Thyroid gland (tissue), 4 donors: ENCODE results near the gene GNG3.

Experiments used
- CTCF ChIP-seq, 6 experiments: fragments of 200-600 bp in 3 of 6; fragments of 450-650 bp in 3 of 6; sonication (generic) in 3 of 6; IDR thresholded peaks; one replicate each; pipeline ENCODE4 v1.5.1; 2016 to 2019; ENCODE audit warnings: antibody characterized with exemption in 6 of 6, mild to moderate bottlenecking in 2 of 6, inconsistent platforms in 1 of 6, moderate library complexity in 1 of 6
- POLR2A ChIP-seq, 2 donors: fragments of 450-650 bp; IDR thresholded peaks; one replicate each; pipeline ENCODE4 v1.6.1; 2017; ENCODE audit warnings: antibody characterized with exemption in 2 of 2, mild to moderate bottlenecking in 2 of 2, moderate library complexity in 1 of 2

- no peak for TF ChIP-seq CTCF (IDR thresholded peaks at IDR 0.05)
- no peak for TF ChIP-seq POLR2A (IDR thresholded peaks at IDR 0.05)
These were observed 25.0 kb upstream of the GNG3 start for GRCh38 chr11:62682518-62682917.
